AG10803 (cell line): ENCODE data around the gene FBXL17.

Experiments used
- DNase-seq: peaks from one replicate; pipeline ENCODE4 v3.0.0; 2010; ENCODE audit warnings: low read depth
- H3K4me3 ChIP-seq: 2 replicates; pipeline ENCODE4 v1.5.1; 2011; ENCODE audit warnings: mild to moderate bottlenecking, low read length, control low read depth
- TF ChIP-seq, protein P1 (sequence below): conservative IDR thresholded peaks from 2 replicates; pipeline ENCODE4 v1.5.1; 2011; ENCODE audit warnings: mild to moderate bottlenecking, low read length, control low read depth, inconsistent platforms

Gene FBXL17

DNA sequence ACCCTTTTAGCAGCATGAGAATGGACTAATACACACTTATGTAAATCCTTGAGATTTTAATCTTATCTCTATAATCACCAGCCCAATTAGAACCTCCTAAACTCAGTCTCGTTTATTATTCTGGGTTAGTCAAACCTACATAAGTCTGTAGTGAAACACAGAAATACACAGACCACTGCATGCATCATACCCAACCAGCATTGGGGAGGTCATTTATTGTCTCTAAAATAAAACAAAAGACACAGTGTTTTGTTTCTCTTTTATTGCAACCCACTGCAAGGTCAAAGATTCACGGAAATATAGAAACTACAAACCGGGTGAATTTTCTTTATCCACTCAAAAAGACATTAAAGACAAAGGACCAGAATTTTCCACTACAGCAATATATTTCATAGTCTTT is 523.1 kb downstream of the FBXL17 start:
- TF ChIP-seq, protein P1, sequence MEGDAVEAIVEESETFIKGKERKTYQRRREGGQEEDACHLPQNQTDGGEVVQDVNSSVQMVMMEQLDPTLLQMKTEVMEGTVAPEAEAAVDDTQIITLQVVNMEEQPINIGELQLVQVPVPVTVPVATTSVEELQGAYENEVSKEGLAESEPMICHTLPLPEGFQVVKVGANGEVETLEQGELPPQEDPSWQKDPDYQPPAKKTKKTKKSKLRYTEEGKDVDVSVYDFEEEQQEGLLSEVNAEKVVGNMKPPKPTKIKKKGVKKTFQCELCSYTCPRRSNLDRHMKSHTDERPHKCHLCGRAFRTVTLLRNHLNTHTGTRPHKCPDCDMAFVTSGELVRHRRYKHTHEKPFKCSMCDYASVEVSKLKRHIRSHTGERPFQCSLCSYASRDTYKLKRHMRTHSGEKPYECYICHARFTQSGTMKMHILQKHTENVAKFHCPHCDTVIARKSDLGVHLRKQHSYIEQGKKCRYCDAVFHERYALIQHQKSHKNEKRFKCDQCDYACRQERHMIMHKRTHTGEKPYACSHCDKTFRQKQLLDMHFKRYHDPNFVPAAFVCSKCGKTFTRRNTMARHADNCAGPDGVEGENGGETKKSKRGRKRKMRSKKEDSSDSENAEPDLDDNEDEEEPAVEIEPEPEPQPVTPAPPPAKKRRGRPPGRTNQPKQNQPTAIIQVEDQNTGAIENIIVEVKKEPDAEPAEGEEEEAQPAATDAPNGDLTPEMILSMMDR = no peak
- H3K4me3 ChIP-seq = no peak overlapping the region
- no peak for DNase-seq

DNA sequence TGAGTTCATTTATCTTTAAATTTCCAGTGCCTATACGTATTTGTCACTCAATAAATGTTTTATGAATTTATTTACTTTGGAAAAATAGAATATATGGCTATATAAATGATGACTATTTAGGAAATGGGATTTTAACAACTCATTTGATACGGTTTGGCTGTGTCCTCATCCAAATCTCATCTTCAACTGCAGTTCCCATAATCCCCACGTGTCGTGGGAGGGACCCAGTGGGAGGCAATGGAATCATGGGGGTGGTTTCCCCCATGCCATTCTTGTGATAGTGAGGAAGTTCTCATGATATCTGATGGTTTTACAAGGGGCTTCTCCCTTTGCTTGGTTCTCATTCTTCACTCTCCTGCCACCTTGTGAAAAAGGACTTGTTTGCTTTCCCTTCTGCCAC is 523.6 kb downstream of the FBXL17 start:
- H3K4me3 ChIP-seq = no peak overlapping the region
- TF ChIP-seq, protein P1 = no peak
- no peak for DNase-seq

DNA sequence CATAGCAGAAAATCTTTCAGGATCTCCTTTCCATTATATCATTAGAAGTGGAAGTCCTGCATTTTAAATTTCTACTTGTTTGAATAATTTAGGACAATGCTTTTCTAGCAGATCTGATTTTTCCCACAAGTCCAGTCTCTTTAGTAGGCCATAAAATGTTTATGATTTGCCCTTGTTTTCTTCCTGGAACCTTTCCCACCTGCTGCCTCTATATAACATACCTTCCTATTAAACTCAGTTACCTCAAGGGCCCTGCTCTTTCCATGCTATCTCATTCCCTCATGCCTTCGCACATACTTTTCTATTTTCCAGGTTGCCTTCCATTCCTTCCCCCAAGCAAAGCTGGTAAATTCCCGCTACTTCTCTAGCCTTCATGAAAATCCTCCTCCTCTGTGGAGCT is 524.1 kb downstream of the FBXL17 start:
- TF ChIP-seq, protein P1 = no peak
- no peak overlapping the region for H3K4me3 ChIP-seq
- no peak for DNase-seq

DNA sequence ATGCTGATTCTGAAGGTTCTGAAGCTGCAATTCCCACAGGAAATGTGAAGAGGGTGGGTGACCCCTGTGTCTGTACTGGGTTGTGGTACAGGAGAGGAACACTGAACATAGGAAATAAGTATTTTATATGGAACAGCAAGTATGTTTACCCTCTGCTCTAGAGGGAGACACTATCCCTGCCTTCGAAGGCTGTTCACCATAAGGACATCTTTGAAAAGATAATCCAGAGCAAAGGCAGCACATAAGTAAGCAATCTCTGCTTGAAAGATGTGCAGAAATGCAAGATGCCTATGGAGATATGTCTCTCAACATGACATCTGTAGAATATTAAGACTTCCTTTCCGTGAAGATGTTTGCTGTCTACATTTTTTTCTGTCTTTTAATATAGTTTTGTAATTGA is 526.7 kb downstream of the FBXL17 start:
- DNase-seq = peak; percentile 53
- TF ChIP-seq, protein P1 = peak; percentile 36
- H3K4me3 ChIP-seq = no peak overlapping the region

DNA sequence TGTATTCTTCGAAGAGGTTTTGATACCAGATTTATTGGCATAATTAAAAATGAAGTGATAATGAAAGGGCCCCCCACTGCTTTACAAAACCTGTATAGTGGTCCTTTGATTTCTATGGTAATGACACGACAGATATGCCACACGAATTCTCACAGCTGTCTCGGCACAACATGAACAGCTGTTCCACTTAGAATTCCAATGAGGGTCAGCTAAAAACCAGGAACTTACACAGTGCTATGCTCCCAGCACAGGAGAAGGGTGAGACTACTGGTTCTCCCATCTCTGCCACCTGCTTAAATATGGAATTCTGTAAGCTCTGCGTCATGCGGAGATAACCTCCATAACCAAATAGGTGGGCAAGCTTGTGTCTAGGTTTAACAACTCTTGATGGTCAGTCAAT is 528.2 kb downstream of the FBXL17 start:
- TF ChIP-seq, protein P1 = no peak
- H3K4me3 ChIP-seq = no peak overlapping the region
- DNase-seq = no peak

DNA sequence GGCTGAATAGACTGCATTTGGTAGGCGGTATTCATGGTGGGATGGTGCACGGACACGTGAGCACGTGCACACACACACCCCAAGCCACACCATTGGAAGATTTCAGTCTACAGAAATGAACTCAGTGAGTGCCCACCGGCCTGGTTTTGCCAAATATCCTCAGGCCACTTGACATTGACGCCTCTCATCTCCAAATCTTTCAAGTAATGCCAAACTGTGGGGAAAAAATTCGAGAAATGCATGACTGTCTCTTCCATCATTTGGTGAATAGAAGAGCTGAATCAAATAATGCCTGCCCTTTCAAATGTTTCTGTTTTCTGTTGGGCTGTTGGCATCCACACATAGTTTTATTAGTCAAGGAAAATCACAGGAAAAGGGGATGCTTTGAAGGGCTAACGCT is 528.9 kb downstream of the FBXL17 start:
- DNase-seq = no peak
- TF ChIP-seq, protein P1 = no peak
- no peak overlapping the region for H3K4me3 ChIP-seq

DNA sequence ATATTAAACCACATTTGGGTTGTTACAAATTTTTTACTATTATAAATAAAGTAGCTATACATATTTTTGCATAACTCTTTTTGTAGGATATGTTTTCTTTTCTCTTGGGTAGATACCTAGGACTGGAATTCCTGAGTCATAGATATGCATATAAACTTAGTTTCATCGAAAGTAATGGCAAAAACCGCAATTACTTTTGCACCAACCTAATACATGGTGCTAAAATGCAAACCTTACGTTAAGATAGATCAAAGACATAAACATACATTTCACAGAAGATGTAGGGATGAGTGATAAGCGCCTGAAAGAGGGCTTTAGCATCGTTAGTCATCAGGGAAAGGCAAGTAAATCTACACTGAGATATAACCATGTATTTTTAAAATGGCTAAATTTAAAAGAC is 532.8 kb downstream of the FBXL17 start:
- TF ChIP-seq, protein P1 = no peak
- DNase-seq = no peak
- H3K4me3 ChIP-seq = no peak overlapping the region
